Measurements from ENCODE around the gene TTC1.
"Not testable (repeated sequence)": the region's sequence is repeated elsewhere in the genome, so short reads cannot be mapped to it uniquely, and the experiment has no call there.

TTC1 gene

DNA sequence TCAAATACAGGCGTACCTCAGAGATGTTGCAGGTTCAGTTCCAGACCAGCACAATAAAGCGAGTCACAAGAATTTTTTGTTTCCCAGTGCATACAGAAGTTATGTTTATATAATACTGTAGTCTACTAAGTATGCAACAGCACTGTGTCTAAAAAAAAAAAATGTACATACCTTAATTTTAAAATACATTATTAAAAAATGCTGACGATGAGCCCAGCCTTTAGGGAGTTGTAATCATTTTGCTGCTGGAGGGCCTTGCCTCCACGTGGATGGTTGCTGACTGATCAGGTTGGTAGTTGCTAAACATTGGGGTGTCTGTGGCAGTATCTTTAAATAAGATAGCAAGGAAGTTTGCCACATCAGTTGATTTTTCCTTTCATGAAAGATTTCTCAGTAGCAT, 48.3 kb downstream of the TTC1 start:
- no peaks in the 10 kb centered on the region for H3K4me1 ChIP-seq (ENCODE audit: control insufficient read depth, insufficient read depth, low read length)
- no peak overlapping the region for H3K27ac ChIP-seq (ENCODE audit: low read depth, low read length)
- H3K9ac ChIP-seq (ENCODE audit: low read length): no peak overlapping the region
- H3K27me3 ChIP-seq (ENCODE audit: control insufficient read depth, insufficient read depth, low read length): no peaks in the 10 kb centered on the region
- no peak overlapping the region for H3K4me3 ChIP-seq (ENCODE audit: low read length)
- H3K36me3 ChIP-seq (ENCODE audit: control insufficient read depth, insufficient read depth, low read length): peaks cover 12% of the 10 kb centered on the region

DNA sequence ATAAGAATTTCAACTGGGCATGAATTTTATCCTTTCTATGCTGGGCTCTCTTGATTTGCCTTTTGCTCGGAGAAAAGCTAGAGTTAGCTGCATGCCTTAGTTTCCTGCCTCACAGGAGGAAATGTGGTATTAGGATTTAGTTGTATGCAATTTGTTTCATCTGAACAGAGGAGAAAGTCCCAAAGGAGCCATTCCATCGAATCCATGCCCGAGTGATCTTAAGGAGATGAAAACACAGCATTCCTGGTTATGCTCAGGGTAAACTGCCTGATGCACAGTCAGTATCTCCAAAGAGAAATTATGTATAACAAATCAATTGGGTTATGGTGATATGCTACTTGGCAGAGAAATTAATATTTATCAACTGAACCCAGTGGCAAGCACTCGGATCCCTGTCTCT, 51.1 kb downstream of the TTC1 start:
- Histone ChIP-seq H3K4me1 (ENCODE audit: control insufficient read depth, insufficient read depth, low read length) (no peaks in the 10 kb centered on the region), H3K4me3 (ENCODE audit: low read length) (no peak overlapping the region), H3K36me3 (ENCODE audit: control insufficient read depth, insufficient read depth, low read length) (peaks cover 12% of the 10 kb centered on the region), H3K9ac (ENCODE audit: low read length) (no peak overlapping the region), H3K27ac (ENCODE audit: low read depth, low read length) (no peak overlapping the region), H3K27me3 (ENCODE audit: control insufficient read depth, insufficient read depth, low read length) (no peaks in the 10 kb centered on the region)

DNA sequence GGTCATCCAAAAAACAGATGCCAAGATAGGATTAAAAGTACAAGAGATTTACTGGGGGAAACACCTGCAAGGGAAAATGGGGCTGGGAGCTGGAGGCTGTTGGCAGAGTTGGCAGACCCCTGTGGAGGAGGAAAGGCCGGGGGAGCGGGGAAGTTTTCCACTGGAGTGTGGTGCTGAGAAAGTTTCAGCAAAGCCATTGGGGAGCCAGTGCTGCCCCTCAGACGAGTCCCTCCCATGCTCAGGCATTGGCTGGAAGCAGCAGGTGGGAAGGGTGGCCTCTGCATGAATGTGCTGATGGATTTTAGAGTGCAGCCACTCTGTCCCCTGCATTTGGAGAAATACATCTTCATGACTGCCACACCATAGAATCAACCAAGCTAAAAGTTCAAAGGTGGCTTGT, 52.8 kb downstream of the TTC1 start:
- Histone ChIP-seq H3K27ac (ENCODE audit: low read depth, low read length) (no peak overlapping the region), H3K36me3 (ENCODE audit: control insufficient read depth, insufficient read depth, low read length) (peaks cover 9% of the 10 kb centered on the region), H3K4me1 (ENCODE audit: control insufficient read depth, insufficient read depth, low read length) (no peaks in the 10 kb centered on the region), H3K27me3 (ENCODE audit: control insufficient read depth, insufficient read depth, low read length) (no peaks in the 10 kb centered on the region), H3K9ac (ENCODE audit: low read length) (no peak overlapping the region), H3K4me3 (ENCODE audit: low read length) (no peak overlapping the region)

DNA sequence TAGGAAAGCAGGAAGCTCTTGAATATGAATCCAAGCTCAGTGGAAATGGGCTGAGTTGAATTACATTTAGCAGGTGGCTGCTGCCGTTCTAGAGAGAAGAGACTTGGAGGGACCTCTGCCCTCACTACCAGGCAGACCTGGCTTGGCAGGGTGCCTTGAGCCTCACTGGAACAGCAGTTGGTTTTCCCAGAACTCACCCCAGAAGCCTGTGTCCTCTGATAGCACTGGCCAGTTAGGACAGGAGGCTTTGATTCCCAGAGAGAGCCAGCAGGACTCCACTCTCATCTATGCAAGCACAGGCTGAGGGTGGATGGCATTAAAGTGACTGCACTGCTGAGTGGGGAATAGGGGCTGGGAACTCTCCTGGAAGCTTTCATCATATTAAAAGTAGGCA, 55.5 kb downstream of the TTC1 start:
- Histone ChIP-seq H3K36me3 (ENCODE audit: control insufficient read depth, insufficient read depth, low read length) (peaks cover 9% of the 10 kb centered on the region), H3K27ac (ENCODE audit: low read depth, low read length) (no peak overlapping the region), H3K9ac (ENCODE audit: low read length) (no peak overlapping the region), H3K4me3 (ENCODE audit: low read length) (no peak overlapping the region), H3K4me1 (ENCODE audit: control insufficient read depth, insufficient read depth, low read length) (no peaks in the 10 kb centered on the region), H3K27me3 (ENCODE audit: control insufficient read depth, insufficient read depth, low read length) (no peaks in the 10 kb centered on the region)

DNA sequence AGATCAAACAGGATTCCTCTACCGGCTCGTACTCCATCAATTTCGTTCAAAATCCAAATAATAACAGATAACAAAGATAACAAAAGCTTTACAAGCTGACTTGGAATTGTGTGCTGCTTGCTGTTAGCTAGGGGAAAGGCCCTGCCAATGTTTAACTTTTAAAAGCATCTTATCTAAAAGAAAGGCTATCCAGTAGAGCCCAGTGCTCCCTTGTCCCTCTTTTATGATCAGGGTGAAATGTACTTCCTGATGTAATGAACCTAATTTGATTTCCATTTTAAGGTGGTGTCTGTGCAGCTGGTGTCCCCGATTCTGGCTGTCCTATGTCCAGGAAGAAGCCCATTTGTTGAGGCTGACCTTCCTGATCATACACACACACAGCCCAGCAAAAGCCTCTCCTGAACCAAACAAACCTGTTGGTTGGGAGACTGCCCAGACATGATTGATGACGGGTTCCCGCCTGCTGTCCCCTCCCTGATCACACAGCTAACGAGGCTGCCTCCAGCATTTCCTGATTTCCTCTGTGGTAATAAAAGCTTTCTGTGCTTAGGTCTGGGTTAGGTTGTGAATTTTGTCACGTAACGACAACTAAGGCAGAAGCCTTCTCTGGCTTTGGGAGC, 56.2 kb downstream of the TTC1 start:
- Histone ChIP-seq H3K9ac (ENCODE audit: low read length) (no peak overlapping the region), H3K4me3 (ENCODE audit: low read length) (no peak overlapping the region), H3K27ac (ENCODE audit: low read depth, low read length) (no peak overlapping the region), H3K4me1 (ENCODE audit: control insufficient read depth, insufficient read depth, low read length) (no peaks in the 10 kb centered on the region), H3K27me3 (ENCODE audit: control insufficient read depth, insufficient read depth, low read length) (no peaks in the 10 kb centered on the region), H3K36me3 (ENCODE audit: control insufficient read depth, insufficient read depth, low read length) (peaks cover 9% of the 10 kb centered on the region)

DNA sequence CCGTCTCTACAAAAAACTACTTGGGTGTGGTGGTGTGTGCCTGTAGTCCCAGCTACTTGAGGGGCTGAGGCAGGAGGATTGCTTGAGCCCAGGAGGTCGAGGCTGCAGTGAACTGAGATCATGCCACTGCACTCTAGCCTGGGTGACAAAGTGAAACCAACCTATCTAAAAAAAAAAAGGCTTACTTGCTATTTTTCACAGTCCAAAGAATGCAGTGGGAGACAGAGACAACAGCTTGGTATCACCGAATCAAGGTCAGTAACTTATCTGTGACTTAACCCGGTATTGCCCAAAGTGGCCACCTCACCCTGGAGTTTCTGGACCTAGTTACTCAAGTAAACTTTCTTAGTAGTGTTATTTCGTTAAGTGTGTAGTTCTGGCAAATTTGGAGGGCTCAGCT, 60.2 kb downstream of the TTC1 start:
- H3K36me3 ChIP-seq (ENCODE audit: control insufficient read depth, insufficient read depth, low read length); H3K4me3 ChIP-seq (ENCODE audit: low read length); H3K27me3 ChIP-seq (ENCODE audit: control insufficient read depth, insufficient read depth, low read length); H3K4me1 ChIP-seq (ENCODE audit: control insufficient read depth, insufficient read depth, low read length); H3K27ac ChIP-seq (ENCODE audit: low read depth, low read length); H3K9ac ChIP-seq (ENCODE audit: low read length): not testable (repeated sequence)

DNA sequence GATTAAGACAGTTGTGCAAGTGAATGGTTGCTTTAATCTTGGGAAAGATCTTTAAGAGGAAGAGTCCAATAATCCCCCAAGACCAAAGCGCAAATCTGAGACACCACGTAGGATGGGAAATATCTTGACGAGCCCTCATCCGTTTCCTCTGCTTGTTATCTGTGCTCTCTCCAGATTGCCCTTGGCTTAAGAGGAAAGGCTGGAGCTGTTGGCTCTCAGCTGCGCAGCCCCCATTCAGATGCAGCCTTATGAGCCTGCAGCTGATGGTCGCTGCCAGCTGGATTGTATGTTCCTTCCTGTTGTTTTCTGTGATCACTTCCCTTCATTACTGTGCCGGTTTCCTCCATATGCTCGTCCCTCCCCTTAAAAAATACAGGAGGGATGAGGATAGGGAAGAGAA, 62.6 kb downstream of the TTC1 start:
- no peak overlapping the region for H3K27ac ChIP-seq (ENCODE audit: low read depth, low read length)
- H3K4me1 ChIP-seq (ENCODE audit: control insufficient read depth, insufficient read depth, low read length): no peaks in the 10 kb centered on the region
- H3K9ac ChIP-seq (ENCODE audit: low read length): no peak overlapping the region
- no peaks in the 10 kb centered on the region for H3K36me3 ChIP-seq (ENCODE audit: control insufficient read depth, insufficient read depth, low read length)
- no peak overlapping the region for H3K4me3 ChIP-seq (ENCODE audit: low read length)
- no peaks in the 10 kb centered on the region for H3K27me3 ChIP-seq (ENCODE audit: control insufficient read depth, insufficient read depth, low read length)

DNA sequence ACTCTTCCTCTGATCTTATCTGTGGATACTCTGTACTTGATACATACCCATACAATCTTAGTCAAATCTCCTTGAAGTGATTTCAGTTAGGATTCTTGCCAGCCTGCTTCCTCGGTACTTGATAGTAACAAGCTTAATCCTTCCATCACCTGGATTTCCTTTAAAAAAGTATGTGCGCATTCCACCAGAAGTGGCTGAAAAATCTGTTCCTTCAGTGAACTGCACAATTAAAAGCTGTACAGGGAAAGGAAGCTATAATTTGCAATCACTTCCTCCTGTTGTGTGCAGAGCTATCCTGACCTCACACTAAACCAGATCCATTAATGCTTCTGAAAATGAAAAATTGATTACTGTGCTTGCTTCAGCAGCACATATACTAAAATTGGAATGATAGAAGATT, 63.0 kb downstream of the TTC1 start:
- Histone ChIP-seq H3K27me3 (ENCODE audit: control insufficient read depth, insufficient read depth, low read length) (no peaks in the 10 kb centered on the region), H3K9ac (ENCODE audit: low read length) (no peak overlapping the region), H3K27ac (ENCODE audit: low read depth, low read length) (no peak overlapping the region), H3K4me3 (ENCODE audit: low read length) (no peak overlapping the region), H3K4me1 (ENCODE audit: control insufficient read depth, insufficient read depth, low read length) (no peaks in the 10 kb centered on the region), H3K36me3 (ENCODE audit: control insufficient read depth, insufficient read depth, low read length) (no peaks in the 10 kb centered on the region)

DNA sequence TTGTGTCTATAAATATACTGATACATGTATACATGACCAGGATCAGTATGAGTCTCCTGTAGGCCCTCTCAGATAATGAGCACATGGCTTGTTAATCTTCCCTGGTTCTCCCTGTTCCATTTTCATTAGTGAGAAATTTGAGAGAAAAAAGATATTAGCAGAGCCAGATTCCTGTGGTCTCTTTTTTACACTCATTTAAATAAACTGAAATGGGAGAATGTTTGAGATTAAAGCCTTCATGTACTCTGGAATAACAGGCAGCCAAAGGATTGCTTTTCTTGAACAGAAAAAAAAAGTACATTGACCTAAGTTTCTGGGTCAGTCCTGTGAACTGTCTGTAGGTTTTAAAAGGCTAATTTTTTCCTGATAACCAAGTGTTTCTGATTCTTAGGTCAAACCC, 66.1 kb downstream of the TTC1 start:
- Histone ChIP-seq H3K27ac (ENCODE audit: low read depth, low read length) (no peak overlapping the region), H3K27me3 (ENCODE audit: control insufficient read depth, insufficient read depth, low read length) (no peaks in the 10 kb centered on the region), H3K36me3 (ENCODE audit: control insufficient read depth, insufficient read depth, low read length) (no peaks in the 10 kb centered on the region), H3K4me3 (ENCODE audit: low read length) (no peak overlapping the region), H3K9ac (ENCODE audit: low read length) (no peak overlapping the region), H3K4me1 (ENCODE audit: control insufficient read depth, insufficient read depth, low read length) (no peaks in the 10 kb centered on the region)

DNA sequence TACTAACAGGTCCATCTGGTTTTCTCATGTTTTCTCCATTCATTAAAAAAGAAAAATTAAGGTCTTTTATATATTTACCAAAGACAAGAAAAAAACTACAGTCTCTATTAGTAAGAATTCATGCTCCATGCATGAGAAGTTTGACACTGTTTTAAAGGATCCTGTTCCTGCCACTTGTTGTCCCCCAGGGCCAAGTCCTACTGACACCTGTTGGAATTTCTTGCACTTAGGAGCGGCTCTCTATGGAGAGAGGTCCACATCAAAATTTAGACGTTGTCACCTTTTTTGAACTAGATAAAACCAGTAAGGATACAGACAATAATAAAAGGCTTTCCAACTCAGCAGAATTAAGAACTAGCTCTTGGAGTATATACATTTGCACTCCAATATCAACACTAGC, 68.1 kb downstream of the TTC1 start:
- H3K4me1 ChIP-seq (ENCODE audit: control insufficient read depth, insufficient read depth, low read length): no peaks in the 10 kb centered on the region
- H3K27ac ChIP-seq (ENCODE audit: low read depth, low read length): no peak overlapping the region
- no peak overlapping the region for H3K4me3 ChIP-seq (ENCODE audit: low read length)
- no peaks in the 10 kb centered on the region for H3K27me3 ChIP-seq (ENCODE audit: control insufficient read depth, insufficient read depth, low read length)
- H3K36me3 ChIP-seq (ENCODE audit: control insufficient read depth, insufficient read depth, low read length): no peaks in the 10 kb centered on the region
- no peak overlapping the region for H3K9ac ChIP-seq (ENCODE audit: low read length)

DNA sequence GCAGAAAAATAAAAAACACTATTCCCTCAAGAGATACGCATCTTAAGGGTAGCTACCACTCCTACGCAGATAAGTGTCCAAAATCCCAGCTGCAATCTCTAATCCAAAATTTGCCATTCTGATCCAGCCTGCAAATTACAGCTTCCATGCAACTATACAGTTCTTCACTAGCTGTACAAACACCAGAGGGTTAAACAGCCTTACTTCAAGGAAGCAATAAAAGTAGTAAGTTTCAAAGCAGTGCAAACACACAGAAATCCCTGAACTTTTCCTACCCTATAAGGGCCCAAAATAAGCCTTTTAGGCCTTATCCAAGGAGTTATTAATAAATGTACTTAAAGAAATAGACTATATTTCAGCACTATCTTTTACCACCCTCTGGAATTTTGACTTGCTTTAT, 70.8 kb downstream of the TTC1 start:
- no peaks in the 10 kb centered on the region for H3K4me1 ChIP-seq (ENCODE audit: control insufficient read depth, insufficient read depth, low read length)
- no peak overlapping the region for H3K4me3 ChIP-seq (ENCODE audit: low read length)
- no peaks in the 10 kb centered on the region for H3K36me3 ChIP-seq (ENCODE audit: control insufficient read depth, insufficient read depth, low read length)
- no peaks in the 10 kb centered on the region for H3K27me3 ChIP-seq (ENCODE audit: control insufficient read depth, insufficient read depth, low read length)
- H3K9ac ChIP-seq (ENCODE audit: low read length): no peak overlapping the region
- H3K27ac ChIP-seq (ENCODE audit: low read depth, low read length): no peak overlapping the region

DNA sequence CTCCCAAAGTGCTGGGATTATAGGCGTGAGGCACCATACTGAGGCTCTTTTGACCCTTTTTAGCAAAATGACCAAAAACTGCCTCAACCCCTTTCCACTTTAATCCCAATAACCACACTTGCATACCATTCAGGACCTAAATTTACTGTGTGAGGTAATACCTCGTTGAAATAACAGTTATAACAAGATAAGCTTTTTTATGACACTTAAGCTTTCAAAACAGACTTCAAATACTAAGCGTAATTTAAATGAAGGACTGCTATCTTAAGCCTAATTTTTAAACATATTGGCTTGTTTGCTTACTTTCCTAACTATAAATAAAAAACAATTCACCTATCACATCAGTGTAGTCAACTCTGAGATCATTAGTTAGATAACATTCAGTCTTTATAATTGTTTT, 72.6 kb downstream of the TTC1 start:
- no peak overlapping the region for H3K9ac ChIP-seq (ENCODE audit: low read length)
- H3K36me3 ChIP-seq (ENCODE audit: control insufficient read depth, insufficient read depth, low read length): no peaks in the 10 kb centered on the region
- no peak overlapping the region for H3K4me3 ChIP-seq (ENCODE audit: low read length)
- no peaks in the 10 kb centered on the region for H3K27me3 ChIP-seq (ENCODE audit: control insufficient read depth, insufficient read depth, low read length)
- H3K27ac ChIP-seq (ENCODE audit: low read depth, low read length): no peak overlapping the region
- H3K4me1 ChIP-seq (ENCODE audit: control insufficient read depth, insufficient read depth, low read length): no peaks in the 10 kb centered on the region

DNA sequence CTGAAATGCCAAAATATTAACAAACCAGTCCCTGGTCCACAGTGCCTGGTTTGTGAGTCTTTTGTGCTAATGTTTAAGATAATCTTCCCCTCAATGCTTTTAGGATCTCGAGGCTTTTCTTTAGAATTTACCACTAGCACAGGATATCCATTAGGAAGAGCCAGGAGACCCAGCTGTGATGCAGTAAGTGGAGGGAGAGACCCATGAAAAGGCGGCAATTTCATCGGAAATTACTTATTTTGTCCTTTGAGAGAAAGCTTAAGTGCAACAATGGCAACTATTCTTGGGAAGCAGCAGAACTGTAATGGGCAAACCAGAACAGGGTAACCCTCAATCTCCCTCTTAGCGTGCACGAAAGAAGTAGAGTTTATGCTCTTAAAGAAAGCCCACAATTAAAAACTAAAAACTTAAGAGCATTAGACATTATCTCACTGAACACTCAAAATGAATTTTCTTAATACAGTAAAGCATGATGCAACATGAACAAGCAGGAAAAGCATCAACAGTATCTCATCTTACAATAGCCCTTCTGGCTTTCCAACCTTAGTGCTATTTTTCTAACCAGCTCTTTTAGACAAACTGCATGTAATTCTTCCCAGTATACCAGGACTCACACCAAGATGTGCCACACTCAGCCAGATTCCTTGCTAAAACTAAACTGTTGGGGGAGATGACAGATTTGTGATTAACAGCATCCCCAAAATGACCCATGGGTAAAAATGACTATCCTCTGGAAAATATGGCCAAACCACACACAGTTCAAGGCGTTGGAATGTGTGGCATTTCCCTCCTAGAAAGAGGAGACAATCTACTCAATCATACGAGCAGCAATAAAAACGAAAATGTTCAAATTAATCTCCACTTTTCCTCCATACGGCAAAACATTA, 73.9 kb downstream of the TTC1 start:
- no peak overlapping the region for H3K4me3 ChIP-seq (ENCODE audit: low read length)
- no peaks in the 10 kb centered on the region for H3K36me3 ChIP-seq (ENCODE audit: control insufficient read depth, insufficient read depth, low read length)
- H3K27me3 ChIP-seq (ENCODE audit: control insufficient read depth, insufficient read depth, low read length): no peaks in the 10 kb centered on the region
- H3K9ac ChIP-seq (ENCODE audit: low read length): no peak overlapping the region
- no peak overlapping the region for H3K27ac ChIP-seq (ENCODE audit: low read depth, low read length)
- no peaks in the 10 kb centered on the region for H3K4me1 ChIP-seq (ENCODE audit: control insufficient read depth, insufficient read depth, low read length)
